ENCODE data around the gene SREBF2.
"Not testable (repeated sequence)": the region's sequence is repeated elsewhere in the genome, so short reads cannot be mapped to it uniquely, and the experiment has no call there.

SREBF2 gene

DNA sequence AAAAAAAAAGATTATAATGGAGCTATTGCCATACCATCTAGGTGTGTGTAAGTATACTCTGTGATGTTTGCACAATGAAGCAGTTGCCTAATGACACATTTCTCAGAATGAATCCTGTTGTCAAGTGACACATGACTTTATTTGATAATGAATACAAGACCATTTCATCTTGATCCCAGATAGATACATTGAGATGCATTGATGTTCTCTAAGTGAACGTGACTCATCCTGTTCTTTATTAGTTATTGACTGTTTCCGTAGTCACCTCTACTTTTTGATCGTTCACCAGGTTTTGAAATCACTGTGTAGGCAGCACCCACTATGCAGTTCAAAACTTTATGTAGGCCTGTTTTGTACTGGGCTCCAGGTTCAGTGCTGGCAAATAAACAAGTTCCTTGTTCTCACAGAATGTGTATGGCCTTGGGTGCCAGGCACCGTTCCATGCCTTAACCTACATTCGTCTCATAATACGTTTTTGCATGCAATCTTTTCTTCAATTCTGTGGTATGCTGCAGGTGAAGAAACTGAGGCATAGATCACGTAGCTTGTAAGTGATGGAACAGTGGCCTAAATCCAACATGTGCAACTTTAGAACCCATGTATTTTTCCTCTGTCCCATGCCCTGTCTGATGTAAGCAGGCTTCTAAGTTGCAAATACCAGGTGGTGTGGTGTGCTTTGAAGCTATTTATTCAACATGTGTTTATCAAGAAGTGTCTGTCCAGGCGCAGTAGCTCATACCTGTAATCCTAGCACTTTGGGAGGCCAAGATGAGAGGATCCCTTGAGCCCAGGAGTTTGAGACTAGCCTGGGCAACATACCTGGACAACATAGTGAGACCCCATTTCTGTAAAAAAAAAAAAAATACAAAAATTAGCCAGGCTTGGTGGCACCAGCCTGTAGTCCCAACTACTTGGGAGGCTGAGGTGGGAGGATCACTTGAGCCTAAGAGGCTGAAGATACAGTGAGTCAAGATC lies 10.4 kb downstream of the SREBF2 start:
- no peak for DNase-seq

DNA sequence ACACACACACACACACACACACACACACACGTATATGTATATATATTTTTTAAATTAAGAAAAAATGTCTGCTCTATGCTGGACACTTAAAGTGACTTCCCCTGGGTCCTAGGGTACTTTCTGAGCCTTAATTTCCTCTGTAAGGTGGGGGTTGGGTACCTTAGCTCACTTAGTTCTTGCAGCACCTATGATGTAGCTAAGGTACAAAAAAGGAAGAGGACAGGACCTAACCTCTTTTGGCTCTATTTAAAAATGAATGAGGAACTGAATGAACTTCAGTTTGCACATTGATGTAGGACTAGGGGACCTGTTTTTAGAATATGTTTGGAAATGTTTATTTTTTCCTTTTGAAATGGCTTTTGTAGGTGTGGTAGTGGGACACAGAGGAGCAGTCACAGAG lies 11.1 kb downstream of the SREBF2 start:
- no peak for DNase-seq

DNA sequence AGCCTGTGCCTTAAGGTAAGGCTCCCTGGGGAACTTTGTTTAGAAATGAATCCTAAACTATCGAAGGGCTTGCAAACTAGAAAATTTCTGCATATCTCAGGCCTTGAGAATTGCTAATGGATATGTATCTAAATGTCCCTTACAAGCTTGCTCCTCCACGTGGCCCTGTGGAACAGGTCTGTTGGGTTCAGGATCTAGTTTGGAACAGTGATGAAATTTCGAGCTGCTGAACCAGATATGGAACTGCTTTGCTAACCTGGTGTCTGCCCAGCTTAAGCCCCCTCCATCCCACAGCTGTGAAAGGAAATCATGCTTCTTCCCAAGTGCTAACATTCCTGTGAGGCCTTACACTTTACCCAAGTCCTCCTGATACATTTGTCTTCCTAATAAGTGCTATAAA lies 11.6 kb downstream of the SREBF2 start:
- DNase-seq = no peak

DNA sequence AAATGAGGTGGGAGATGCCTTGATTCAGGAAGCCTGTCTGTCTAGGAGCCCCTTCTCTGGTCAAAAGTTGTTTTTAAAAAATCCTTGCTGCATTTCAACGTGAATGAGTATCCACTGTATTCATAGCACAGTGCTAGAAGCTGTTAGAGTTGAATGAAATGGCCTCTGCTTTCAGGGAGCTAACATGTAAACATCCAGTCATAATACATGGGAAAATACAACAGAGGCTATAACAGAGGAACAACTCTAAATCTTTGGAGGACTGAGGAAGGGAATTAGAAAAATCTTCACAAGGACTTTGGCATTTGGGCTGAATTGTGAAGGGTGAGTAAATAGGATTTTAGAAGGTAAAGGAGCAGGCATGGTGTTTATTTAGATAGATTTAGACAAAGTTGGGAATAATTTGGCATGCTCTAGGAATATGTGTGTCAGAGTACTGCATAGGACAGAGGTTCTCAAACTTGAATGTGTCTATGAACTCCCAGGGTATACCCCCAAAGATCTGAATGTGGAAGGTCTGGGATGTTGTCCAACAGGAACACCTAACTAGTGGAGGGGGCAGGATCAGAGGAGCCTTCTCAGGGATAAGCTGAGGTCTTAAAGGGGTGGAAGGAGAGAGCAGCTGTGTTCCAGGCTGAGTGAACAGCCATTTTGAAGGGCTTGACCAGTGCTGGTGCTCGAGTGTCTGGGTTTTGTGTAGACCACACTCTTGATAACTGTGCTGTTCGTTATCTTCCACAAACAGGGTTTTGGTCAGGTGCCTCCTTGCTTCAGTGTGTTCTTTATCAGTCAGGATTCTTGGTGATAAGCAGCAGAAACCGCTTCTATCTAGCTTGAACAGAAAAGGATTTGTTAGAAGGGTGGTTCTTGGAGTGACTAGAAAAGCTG lies 12.7 kb downstream of the SREBF2 start:
- no peak for DNase-seq

DNA sequence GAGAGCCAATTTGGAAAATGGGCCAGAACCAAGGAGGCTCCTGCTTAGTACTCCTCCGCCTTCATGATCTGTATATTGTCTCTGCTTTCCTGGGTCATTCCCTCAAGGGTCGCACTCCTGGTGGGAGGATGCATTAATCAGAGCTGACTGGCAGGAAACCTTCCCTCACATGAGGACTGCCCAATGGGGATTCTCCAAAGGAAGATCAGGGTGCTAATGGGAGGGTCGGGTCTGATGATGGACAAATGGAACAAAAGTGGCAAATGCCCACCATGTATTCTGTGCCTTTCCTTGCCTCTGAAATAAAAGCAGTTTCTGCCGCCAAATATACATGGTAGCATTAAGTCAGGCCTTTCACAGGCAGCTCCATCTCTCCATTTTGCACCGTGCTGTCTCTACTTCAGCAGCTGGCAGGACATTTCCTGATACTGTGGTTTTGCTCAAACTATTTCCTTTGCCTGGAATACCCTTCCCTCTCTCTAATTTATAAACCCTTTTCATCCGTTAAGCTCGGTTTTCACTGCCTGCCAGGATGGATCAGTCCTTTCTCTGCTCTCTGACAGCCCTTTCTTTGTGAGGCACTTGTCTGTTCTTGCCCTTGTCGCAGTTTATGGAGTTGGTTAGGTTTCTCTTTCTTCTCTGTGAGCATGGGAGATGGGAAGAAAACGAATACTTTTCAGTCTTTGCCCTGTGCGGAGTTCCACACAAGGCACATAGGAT lies 13.5 kb downstream of the SREBF2 start:
- no peak for DNase-seq

DNA sequence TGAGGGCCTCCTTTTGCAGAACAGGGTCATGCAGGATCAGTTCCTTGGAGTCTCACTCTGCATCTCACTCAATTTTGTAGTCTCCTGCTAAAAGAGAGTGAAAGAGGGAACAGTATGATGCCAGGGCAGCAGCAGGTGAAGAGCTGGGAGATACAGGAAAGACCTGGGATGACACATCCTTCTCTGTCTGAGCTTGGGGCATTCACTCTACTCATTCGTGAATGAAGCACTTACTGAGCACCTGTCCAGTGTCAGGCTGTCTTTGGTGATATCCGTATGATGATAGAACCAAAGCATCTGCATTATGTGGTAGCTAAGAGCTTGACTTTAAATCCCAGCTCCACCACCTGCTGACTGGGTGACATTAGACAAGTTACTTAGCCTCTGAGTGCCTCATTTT lies 14.4 kb downstream of the SREBF2 start:
- no peak for DNase-seq

DNA sequence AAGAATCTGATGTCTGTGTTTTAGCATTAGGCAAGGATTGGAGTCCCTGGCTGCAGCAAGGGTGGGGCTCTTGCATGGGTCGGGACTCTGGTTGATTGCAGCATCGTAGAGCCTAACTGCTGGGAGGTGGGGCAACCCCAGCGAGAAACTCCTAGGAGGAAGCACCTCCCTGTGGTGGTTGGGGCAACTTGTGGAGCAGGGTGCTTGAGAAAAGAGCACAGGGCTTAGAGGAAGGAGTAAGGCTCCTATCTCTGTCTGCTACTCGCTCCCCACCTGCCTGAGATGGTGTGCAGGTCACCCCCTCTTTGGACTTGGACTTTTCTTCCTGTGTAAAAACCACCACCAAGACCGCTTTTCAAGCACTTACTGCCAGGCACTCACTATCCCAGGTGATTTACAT lies 15.6 kb downstream of the SREBF2 start:
- no peak for DNase-seq

DNA sequence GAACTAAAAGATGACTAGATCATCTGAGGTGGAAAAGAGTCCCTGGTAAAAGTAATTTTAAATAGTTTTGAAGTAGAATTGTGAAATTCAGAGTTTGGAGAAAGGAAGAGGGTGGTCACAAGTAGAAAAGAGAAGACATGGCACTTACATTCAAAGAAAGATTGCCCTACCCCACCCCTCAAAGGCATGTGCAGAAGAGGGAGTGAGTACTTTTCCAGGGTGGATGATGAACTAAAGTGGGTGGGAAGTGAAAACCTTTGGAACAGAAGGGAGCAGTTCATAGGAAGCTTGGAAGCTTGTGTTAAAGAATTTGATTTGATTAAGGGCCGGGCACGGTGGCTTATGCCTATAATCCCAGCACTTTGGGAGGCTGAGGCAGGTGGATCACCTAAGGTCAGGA lies 23.6 kb downstream of the SREBF2 start:
- DNase-seq = no peak

DNA sequence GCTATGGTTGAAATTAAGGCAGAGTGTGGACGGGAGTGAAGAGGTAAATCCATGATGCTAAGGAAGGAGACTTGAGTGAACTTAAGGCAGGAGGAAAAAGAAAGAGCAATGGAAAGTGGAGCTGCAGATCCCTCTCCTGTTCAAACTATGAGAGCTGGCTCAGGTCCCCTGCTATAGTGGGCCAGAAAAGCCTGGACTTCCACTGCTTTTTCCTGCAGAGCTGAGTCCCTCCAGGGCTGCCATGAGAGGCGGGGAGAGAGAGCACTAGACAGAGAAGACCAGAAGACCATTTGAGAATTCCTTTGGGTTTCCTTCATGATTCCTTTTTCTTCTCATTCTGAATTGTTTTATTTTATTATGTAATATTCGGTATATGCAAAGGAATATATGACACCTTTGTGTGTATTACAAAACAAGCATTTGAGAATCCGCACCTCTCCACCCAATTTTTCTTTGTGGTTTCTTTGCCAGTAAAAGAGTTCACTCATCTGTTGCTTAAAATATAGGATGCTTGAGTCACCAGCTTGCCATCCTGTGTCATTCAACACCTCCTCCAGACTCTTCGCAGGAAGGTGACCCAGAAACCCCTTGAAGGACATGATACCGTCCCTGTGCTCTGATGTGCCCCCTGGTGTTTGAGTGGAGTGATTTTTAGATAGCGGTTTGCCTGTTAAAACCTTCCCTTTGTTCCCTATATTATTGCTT lies 24.4 kb downstream of the SREBF2 start:
- DNase-seq = peak; percentile 38

DNA sequence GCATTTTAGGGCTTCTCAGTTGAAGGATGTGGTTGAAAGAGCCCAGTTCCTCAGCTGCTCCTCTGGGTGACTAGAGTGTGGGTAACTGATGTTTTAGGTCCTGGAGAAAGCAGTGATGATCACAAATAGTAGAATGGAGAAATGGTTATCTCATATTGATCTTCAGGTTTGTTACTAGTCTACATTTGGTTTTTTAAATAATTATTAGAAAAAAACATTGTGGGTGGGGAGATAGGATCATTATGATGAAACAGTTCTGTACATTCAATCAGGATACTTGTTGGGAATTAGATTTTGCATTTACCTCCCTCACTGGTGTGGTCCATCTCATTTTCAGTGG lies 24.9 kb downstream of the SREBF2 start:
- DNase-seq = no peak

DNA sequence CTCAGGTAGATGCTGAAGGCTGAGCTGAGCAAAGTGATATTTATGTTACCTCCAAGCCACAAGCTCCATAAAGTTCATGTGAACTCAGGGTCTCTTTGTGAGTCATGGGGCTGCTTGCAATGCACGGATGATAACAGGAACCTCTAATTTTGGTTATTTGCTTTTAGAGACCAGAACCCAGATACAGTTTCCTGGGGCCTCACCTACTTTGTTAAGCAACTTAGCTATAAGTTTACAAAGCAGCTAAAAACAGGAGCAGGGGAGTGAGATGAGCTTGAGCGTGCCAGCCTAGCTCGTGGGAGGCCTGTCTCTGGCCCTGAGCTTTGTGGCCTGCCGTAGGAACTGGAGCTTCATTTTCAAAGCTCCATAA lies 29.2 kb downstream of the SREBF2 start:
- no peak for DNase-seq

DNA sequence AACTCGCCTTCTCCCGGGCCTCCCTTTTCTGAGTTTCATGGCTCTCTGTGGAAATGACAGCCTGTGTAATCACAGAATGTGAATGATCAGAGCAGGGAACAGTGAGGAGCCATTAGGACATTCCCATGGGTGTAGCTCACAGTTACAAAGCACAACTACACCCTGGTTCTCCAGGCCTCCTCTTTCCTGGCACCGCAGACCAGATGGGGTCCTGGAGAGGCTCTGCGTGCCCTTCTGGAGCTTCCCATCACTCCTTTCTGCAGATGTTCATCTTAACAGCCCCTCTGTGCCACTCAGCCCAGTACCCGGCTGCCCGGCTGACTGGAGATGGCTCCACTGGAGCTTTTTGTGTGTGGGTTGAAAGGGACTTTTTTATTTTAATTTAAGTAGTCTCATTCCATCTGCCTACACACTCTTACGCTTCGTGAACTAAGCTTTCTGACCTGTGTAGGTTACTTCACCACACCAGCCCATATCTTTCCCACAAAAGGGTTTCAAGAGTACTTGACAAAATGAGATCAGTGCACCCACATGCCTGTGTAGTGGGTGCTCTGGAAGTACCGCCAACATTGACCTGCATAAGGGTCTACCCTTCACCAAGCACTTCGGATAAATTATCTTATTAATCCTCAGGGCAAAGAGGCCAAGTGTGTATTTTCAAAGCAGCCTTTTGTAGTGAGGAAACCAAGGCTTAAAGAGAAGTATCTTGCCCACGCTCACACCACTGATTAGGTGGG lies 29.8 kb downstream of the SREBF2 start:
- peak; percentile 54 for DNase-seq

DNA sequence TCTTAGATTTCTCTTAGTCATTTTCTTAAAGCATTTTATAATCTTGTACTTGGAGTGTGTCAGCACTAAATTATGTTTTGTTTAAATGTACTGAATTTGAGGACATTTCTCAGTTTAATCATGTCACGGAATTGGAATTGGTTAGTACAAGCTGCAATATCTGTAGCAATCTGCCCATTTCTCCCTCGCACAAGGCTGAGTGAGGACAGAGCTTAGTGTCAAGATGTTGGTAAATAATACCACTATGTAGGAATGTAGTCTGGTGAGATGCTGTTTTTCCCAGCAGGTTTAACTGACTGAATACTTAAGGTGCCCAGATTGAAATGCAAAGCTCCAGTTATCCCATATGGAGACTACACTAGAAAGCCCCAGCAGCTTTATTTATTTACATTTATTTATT lies 30.6 kb downstream of the SREBF2 start:
- no peak for DNase-seq

DNA sequence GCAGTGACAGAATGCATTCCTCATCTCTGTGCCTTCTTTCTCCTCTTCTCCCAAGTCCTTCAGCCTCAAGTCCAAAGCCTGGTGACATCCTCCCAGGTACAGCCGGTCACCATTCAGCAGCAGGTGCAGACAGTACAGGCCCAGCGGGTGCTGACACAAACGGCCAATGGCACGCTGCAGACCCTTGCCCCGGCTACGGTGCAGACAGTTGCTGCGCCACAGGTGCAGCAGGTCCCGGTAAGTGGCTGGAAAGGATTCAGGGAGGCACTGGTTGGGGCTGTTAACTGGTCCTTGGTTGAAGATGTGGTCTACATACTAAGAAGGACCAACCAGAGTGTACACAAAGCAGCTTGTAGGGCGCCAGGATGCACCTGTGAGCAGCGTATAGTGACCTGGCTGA lies 35.7 kb downstream of the SREBF2 start:
- DNase-seq = no peak

DNA sequence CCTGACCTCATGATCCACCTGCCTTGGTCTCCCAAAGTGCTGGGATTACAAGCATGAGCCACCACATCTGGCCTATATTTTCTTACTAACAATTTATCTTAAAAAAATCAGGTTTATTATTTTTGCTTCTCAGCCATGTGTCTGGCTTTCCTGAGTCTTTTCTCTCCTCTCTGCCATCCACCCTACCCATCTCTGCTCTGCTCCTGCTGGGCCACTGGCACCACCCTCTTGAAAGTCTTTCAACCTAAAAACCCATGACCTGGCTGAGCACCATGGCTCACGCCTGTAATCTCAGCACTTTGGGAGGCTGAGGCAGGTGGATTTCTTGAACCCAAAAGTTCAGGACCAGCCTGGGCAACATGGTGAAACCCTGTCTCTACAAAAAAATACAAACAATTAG lies 37.2 kb downstream of the SREBF2 start:
- not testable (repeated sequence) for DNase-seq

DNA sequence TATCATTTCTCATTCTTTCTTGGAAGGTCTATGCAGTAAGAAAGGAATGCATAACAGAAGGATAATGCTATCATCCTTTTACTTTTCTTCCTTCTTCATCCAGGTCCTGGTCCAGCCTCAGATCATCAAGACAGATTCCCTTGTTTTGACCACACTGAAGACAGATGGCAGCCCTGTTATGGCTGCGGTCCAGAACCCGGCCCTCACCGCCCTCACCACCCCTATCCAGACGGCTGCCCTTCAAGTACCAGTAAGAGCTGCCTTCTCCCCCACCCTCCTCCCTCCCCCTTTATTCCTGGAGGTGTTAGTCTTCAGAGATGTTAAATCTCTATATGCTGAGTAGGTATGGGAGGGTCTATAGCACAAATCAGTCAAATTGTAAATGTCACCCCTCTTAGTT lies 37.9 kb downstream of the SREBF2 start:
- no peak for DNase-seq

DNA sequence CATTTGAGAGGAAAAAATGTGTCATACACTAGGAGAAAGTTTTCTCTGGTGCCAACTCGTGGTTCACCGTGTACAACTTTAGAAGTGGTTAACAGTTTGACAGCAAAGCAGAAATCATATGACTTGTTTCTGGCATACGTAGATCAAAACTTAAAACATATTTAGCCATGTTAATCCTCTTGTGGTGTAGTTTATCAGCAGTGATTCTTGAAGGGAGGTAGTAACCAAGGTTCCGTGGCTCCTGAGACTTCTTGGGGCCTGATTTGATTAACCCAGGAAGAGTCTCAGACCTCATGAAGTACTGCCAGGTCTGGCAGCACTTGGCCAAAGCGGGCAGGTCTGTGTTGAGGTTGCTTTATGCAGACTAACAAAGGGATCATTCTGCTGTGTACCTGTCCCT lies 40.5 kb downstream of the SREBF2 start:
- DNase-seq = no peak

DNA sequence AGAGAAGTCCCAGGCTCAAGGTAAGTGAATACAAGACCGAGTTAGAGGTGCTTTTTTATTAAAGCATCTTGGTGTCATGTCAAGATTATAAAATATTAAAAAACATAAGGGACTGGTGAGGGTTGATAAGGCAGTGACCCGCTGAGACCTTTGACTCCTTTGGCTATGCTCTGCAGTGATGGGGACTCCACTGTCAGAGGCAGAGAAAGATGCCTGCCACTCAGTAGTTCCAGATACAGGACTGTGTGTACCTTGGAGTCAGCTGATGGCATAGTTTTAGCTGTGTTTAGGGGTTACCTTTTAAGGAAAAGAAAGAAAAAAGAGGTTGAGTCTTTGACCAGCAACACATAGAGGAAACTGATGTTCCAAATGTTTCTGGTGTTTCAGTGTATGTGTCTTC lies 41.2 kb downstream of the SREBF2 start:
- DNase-seq = no peak

DNA sequence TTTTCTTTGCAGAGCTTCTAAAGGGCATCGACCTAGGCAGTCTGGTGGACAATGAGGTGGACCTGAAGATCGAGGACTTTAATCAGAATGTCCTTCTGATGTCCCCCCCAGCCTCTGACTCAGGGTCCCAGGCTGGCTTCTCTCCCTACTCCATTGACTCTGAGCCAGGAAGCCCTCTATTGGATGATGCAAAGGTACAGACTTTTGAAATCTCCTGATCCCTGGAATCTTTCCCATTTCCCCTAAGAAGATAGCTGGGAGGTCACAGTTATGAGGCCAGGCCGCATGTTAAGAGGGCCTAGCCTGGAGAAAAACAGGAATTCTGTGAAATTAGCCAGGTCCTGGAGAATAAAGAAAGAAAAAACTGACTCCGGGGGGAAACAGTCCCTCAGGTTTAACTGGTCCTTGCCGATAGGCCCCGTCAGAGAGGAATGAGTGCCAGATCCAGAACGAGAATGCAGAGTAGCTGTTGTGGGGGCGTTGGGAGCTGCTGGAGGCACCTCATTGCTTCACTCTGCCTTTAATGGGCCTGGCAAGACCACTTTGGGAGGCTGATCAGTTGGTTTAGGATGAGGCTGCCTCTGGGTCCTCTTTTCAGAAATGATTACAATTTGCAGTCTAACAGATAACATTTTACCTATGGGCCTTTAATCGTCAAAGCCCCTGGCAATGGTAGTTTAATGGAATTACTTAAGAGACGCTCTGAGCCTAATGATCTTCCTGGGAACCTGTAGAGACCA lies 42.8 kb downstream of the SREBF2 start:
- no peak for DNase-seq

DNA sequence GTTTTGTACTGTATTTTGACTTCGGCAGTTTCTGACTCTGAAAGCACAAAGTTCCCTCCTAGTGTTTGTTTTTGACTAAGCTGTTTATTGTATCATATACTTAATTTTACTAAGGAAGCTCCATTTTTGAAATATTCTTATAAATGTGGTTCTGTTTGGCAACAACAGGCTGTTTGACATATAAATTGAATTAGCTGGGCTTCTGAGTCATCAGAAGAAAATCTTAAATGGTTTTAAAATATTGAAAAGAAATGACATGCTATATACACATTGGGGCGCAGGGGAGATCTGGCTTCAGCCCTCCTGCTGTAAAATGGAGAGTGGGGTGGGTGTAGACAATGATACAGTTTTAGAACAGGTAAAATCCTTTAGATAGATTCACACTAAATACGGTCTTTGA lies 43.4 kb downstream of the SREBF2 start:
- no peak for DNase-seq

DNA sequence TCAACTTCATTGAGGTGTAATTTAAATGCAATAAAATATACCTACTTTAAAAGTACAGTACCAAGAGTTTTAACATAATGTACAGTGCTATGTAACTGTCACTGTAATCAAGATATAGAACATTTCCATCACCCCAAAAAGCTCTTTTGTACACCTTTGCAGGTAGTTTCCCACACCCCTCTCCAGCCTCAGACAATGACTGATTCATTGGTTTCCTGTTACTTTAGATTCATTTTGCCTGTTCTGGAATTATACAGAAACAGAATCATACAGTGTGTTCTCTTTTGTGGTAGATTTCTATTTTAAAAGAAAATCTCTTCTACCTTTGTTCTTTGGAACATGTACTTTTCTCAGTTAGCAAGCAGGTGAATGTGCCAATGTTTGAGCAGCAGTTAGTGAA lies 43.8 kb downstream of the SREBF2 start:
- no peak for DNase-seq
